ENCODE results near the gene PAPPA2.

PAPPA2 gene

GRCh38 chr1:176691251-176692228, 228.6 kb downstream of the PAPPA2 start:
- peak; percentile 73 for TF ChIP-seq CTCF (IDR thresholded peaks at IDR 0.05; ENCODE audit: low read length, missing control alignments)
- DNase-seq (ENCODE audit: low read depth), result peak; percentile 49
- no peak overlapping the region for H3K4me3 ChIP-seq (replicated peaks; ENCODE audit: low read depth, low read length)

- DNase-seq (ENCODE audit: low read depth), result no peak
- H3K4me3 ChIP-seq (replicated peaks; ENCODE audit: low read depth, low read length), result no peak overlapping the region
- TF ChIP-seq CTCF (IDR thresholded peaks at IDR 0.05; ENCODE audit: low read length, missing control alignments), result no peak
Measured at GRCh38 chr1:176692431-176692830, 229.5 kb downstream of the PAPPA2 start.

GRCh38 chr1:176692988-176693696, 230.2 kb downstream of the PAPPA2 start:
- no peak for DNase-seq (ENCODE audit: low read depth)
- TF ChIP-seq CTCF (IDR thresholded peaks at IDR 0.05; ENCODE audit: low read length, missing control alignments), result no peak

GRCh38 chr1:176693697-176694329, 230.8 kb downstream of the PAPPA2 start:
- DNase-seq (ENCODE audit: low read depth), result peak; percentile 5
- no peak for TF ChIP-seq CTCF (IDR thresholded peaks at IDR 0.05; ENCODE audit: low read length, missing control alignments)
- H3K4me3 ChIP-seq (replicated peaks; ENCODE audit: low read depth, low read length), result no peak overlapping the region

More at GRCh38 chr1:176692988-176693696, 230.2 kb downstream of the PAPPA2 start:
- H3K4me3 ChIP-seq (replicated peaks; ENCODE audit: low read depth, low read length), result no peak overlapping the region

DNA sequence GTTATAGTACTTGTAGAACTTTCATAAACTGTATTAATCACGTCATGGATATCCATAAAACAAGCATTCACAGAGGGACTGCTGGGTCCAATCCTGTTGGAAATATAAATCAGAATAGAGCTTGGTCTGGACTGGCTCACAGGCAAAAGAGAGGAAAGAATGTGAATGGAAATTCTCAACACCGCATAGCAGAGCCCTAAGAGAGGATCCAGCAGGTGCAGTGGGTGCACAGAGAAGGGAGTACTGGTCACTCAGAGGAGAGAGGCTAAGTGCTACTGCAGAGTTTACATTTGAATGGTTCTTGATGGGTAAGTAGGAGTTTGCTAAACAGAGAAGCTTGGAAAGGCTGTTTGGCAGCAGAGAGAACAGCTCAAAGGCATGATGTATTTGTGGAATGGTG, 231.7 kb downstream of the PAPPA2 start:
- no peak for DNase-seq (ENCODE audit: low read depth)
- no peak overlapping the region for H3K4me3 ChIP-seq (replicated peaks; ENCODE audit: low read depth, low read length)
- no peak for TF ChIP-seq CTCF (IDR thresholded peaks at IDR 0.05; ENCODE audit: low read length, missing control alignments)

DNA sequence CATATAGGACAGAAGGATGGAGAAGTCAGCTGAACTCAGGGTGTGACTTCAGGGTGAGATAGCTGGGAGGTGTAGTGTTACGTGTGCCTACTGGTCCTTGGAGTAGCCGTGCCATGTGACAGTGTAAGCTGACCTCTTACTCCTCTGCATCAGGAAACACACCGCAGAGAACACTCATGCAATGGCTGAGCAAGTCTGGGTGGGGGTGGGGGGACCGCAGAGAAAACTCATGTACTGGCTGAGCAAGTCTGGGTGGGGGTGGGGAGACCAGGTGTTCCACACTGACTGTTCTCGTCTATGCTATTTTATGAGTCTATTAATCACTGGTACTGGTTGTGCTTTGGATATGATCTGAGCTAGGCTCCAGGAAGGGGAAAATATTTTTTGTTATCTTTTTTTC, 233.1 kb downstream of the PAPPA2 start:
- DNase-seq (ENCODE audit: low read depth), result peak; percentile 5
- TF ChIP-seq CTCF (IDR thresholded peaks at IDR 0.05; ENCODE audit: low read length, missing control alignments), result no peak

More for the DNA sequence above, 233.1 kb downstream of the PAPPA2 start:
- H3K4me3 ChIP-seq (replicated peaks; ENCODE audit: low read depth, low read length), result no peak overlapping the region
